SU-DHL-6 (cell line): ENCODE data around the gene CHST13.

Experiments used
- H2AFZ ChIP-seq: fragments of 200-600 bp; sonication (generic); 2 replicates; pipeline ENCODE4 v1.6.1; 2014; ENCODE audit warnings: low read depth, mild to moderate bottlenecking, moderate library complexity, mixed read lengths, antibody characterized with exemption, low read length; ENCODE audit not compliant: severe bottlenecking
- H3F3A ChIP-seq: fragments of 200-600 bp; shearing (Covaris generic); 2 replicates; pipeline ENCODE4 v1.6.0; 2016; ENCODE audit warnings: antibody characterized with exemption, mild to moderate bottlenecking; ENCODE audit not compliant: insufficient read depth
- H3K27ac ChIP-seq: fragments of 200-600 bp; sonication (generic); 2 replicates; pipeline ENCODE4 v1.5.1; 2016; ENCODE audit warnings: low read depth, mild to moderate bottlenecking, low read length, moderate library complexity, mixed read lengths
- H3K27me3 ChIP-seq: fragments of 200-600 bp; sonication (generic), shearing (Covaris generic); 2 replicates; pipeline ENCODE4 v1.6.0; 2014; ENCODE audit warnings: mild to moderate bottlenecking, low read length
- H3K36me3 ChIP-seq: fragments of 200-600 bp; sonication (generic); 2 replicates; pipeline ENCODE4 v1.6.1; 2014; ENCODE audit warnings: mild to moderate bottlenecking, low read length, mixed read lengths
- H3K4me2 ChIP-seq: fragments of 300-600, 200-600 bp; shearing (Covaris generic), sonication (generic); 2 replicates; pipeline ENCODE4 v1.6.0; 2014; ENCODE audit warnings: low read length, low read depth, mild to moderate bottlenecking; ENCODE audit not compliant: poor library complexity, severe bottlenecking
- H3K4me3 ChIP-seq: fragments of 200-600 bp; sonication (generic); 2 replicates; pipeline ENCODE4 v1.5.1; 2014; ENCODE audit warnings: antibody characterized with exemption, low read length, mild to moderate bottlenecking, mixed read lengths; ENCODE audit not compliant: insufficient read depth, poor library complexity, severe bottlenecking
- H3K79me2 ChIP-seq: fragments of 200-600 bp; sonication (generic); 2 replicates; pipeline ENCODE4 v1.6.1; 2014; ENCODE audit warnings: mild to moderate bottlenecking, low read length, moderate library complexity; ENCODE audit not compliant: insufficient read depth
- H3K9ac ChIP-seq: fragments of 200-600 bp; sonication (generic); 2 replicates; pipeline ENCODE4 v1.7.0; 2014; ENCODE audit warnings: mild to moderate bottlenecking, low read length
- H3K9me2 ChIP-seq: fragments of 200-600 bp; sonication (generic); replicated peaks from 2 replicates; pipeline ENCODE4 v1.6.1; 2014; ENCODE audit warnings: low read length; ENCODE audit not compliant: insufficient read depth
- H3K9me3 ChIP-seq: fragments of 200-600 bp; sonication (generic); 2 replicates; pipeline ENCODE4 v1.6.1; 2014; ENCODE audit warnings: low read length, mixed read lengths; ENCODE audit not compliant: insufficient read depth
- H4K20me1 ChIP-seq: fragments of 200-600 bp; sonication (generic); 2 replicates; pipeline ENCODE4 v1.6.1; 2014; ENCODE audit warnings: low read depth, mild to moderate bottlenecking, antibody characterized with exemption, low read length, moderate library complexity, mixed read lengths
- EZH2phosphoT487 ChIP-seq: fragments of 200-600 bp; sonication (generic), shearing (Covaris generic); conservative IDR thresholded peaks from 2 replicates; pipeline ENCODE4 v1.6.1; 2018; ENCODE audit warnings: mild to moderate bottlenecking, antibody characterized with exemption, low read length, moderate library complexity, mixed read lengths
- TF ChIP-seq, protein P1 (sequence below): fragments of 200-600 bp; sonication (generic); IDR thresholded peaks from one replicate; pipeline ENCODE4 v1.5.1; 2017; ENCODE audit warnings: antibody characterized with exemption, mild to moderate bottlenecking, low read length, moderate library complexity; ENCODE audit not compliant: insufficient read depth, poor library complexity, severe bottlenecking

Gene CHST13

GRCh38 chr3:126493051-126493450 is 30.9 kb upstream of the CHST13 start:
- Histone ChIP-seq H3K79me2 (no peaks in the 10 kb centered on the region), H3K27me3 (no peaks in the 10 kb centered on the region), H3K9me3 (no peaks in the 10 kb centered on the region), H4K20me1 (no peaks in the 10 kb centered on the region), H3K27ac (no peak overlapping the region), H3K4me3 (no peak overlapping the region), H3F3A (no peaks in the 10 kb centered on the region), H2AFZ (no peak overlapping the region), H3K4me2 (no peak overlapping the region), H3K36me3 (no peaks in the 10 kb centered on the region), H3K9me2 (no peaks in the 10 kb centered on the region), H3K9ac (no peak overlapping the region)
- TF ChIP-seq, protein P1, sequence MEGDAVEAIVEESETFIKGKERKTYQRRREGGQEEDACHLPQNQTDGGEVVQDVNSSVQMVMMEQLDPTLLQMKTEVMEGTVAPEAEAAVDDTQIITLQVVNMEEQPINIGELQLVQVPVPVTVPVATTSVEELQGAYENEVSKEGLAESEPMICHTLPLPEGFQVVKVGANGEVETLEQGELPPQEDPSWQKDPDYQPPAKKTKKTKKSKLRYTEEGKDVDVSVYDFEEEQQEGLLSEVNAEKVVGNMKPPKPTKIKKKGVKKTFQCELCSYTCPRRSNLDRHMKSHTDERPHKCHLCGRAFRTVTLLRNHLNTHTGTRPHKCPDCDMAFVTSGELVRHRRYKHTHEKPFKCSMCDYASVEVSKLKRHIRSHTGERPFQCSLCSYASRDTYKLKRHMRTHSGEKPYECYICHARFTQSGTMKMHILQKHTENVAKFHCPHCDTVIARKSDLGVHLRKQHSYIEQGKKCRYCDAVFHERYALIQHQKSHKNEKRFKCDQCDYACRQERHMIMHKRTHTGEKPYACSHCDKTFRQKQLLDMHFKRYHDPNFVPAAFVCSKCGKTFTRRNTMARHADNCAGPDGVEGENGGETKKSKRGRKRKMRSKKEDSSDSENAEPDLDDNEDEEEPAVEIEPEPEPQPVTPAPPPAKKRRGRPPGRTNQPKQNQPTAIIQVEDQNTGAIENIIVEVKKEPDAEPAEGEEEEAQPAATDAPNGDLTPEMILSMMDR, result no peak
- no peak for TF ChIP-seq EZH2phosphoT487

GRCh38 chr3:126493739-126494138 is 30.2 kb upstream of the CHST13 start:
- H3K27me3 ChIP-seq, result no peaks in the 10 kb centered on the region
- no peak overlapping the region for H2AFZ ChIP-seq
- no peak overlapping the region for H3K4me3 ChIP-seq
- no peak overlapping the region for H3K9ac ChIP-seq
- H3K27ac ChIP-seq, result no peak overlapping the region
- H4K20me1 ChIP-seq, result no peaks in the 10 kb centered on the region
- H3K9me3 ChIP-seq, result no peaks in the 10 kb centered on the region
- H3F3A ChIP-seq, result no peaks in the 10 kb centered on the region
- no peaks in the 10 kb centered on the region for H3K79me2 ChIP-seq
- H3K9me2 ChIP-seq, result no peaks in the 10 kb centered on the region
- no peaks in the 10 kb centered on the region for H3K36me3 ChIP-seq
- no peak for TF ChIP-seq EZH2phosphoT487
- TF ChIP-seq, protein P1, result no peak
- H3K4me2 ChIP-seq, result no peak overlapping the region

DNA sequence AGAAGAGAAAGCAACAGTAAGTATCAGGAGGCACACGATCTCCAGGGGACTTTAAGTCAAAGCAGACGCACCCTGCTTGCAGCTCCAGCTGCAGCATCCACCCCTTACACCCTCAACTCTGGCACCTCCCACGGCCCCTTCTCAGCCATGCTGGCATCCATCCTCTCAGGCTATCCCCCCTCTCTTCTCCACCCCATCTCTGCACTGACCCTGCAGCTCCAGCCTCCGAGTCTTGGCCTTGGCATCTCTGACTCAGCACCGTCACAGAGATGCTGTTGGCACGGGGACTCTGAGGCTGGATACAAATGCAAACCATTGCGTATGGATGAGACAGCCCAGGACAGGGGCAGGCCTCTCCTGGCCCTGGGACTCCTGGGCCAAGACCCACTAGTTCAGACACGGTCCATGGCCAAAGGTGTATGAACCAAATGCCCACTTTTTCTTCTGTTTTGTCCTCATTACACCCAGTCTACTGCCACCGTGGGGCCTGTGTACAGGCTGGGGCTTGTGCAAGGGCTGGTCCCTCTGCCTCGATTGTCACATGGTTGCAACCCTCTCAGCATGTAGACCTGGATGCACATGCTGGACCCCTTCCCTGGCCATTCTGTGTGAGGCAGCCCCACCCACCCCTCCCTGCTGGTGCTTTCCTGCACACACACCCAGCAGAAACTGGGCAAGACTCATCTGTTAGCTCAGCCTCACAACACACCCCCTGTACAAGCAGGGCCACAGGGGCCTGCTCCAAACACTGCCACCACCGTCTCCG is 29.6 kb upstream of the CHST13 start:
- TF ChIP-seq, protein P1, result no peak
- TF ChIP-seq EZH2phosphoT487, result no peak
- Histone ChIP-seq H3K9me3 (no peaks in the 10 kb centered on the region), H3K4me3 (no peak overlapping the region), H2AFZ (no peak overlapping the region), H3K36me3 (no peaks in the 10 kb centered on the region), H3K79me2 (no peaks in the 10 kb centered on the region), H3K9ac (no peak overlapping the region), H3F3A (no peaks in the 10 kb centered on the region), H3K27me3 (no peaks in the 10 kb centered on the region), H3K9me2 (no peaks in the 10 kb centered on the region), H3K4me2 (no peak overlapping the region), H4K20me1 (no peaks in the 10 kb centered on the region), H3K27ac (no peak overlapping the region)
